Endothelial cell (in vitro differentiated cells): ENCODE results near the gene CDC20B. TPM values are rescaled to one million over a fixed set of nuclear protein-coding genes. Genes with fewer than 3 reads are reported as not detected.

ENCODE experiments used
- DNase-seq: peaks from one replicate; pipeline ENCODE4 v3.0.0; 2021; ENCODE audit warnings: low spot score
- H3K27ac Mint-ChIP-seq: one replicate; pipeline ENCODE4 v1.8.0; 2021; ENCODE audit warnings: mixed read lengths, inconsistent platforms; ENCODE audit not compliant: unreplicated experiment
- H3K27me3 Mint-ChIP-seq: one replicate; pipeline ENCODE4 v1.8.0; 2021; ENCODE audit warnings: mild to moderate bottlenecking, moderate library complexity, mixed read lengths, inconsistent platforms; ENCODE audit not compliant: unreplicated experiment
- H3K36me3 Mint-ChIP-seq: one replicate; pipeline ENCODE4 v1.8.0; 2021; ENCODE audit warnings: mild to moderate bottlenecking, low read depth, mixed read lengths, inconsistent platforms; ENCODE audit not compliant: unreplicated experiment
- H3K4me1 Mint-ChIP-seq: one replicate; pipeline ENCODE4 v1.8.0; 2021; ENCODE audit warnings: mild to moderate bottlenecking, mixed read lengths, inconsistent platforms; ENCODE audit not compliant: unreplicated experiment
- H3K4me3 Mint-ChIP-seq: one replicate; pipeline ENCODE4 v1.8.0; 2021; ENCODE audit warnings: mild to moderate bottlenecking, mixed read lengths, inconsistent platforms; ENCODE audit not compliant: unreplicated experiment
- H3K9me3 Mint-ChIP-seq: one replicate; pipeline ENCODE4 v1.8.0; 2021; ENCODE audit warnings: mixed read lengths, inconsistent platforms; ENCODE audit not compliant: unreplicated experiment
- microRNA-seq: library from miRNA; unstranded; fragments of <30 nt; microRNA quantifications from one replicate; pipeline ENCODE4, GENCODE V29; 2020; ENCODE audit not compliant: unreplicated experiment
- total RNA-seq: library from RNA; stranded (reverse); fragmentation: NEBNext Ultra II Directional; extraction: Animal tissue kit (Norgen Biotek cat#: 25700); gene quantifications from one replicate; pipeline ENCODE4 v1.2.1, GENCODE V29; 2021; ENCODE audit not compliant: unreplicated experiment
- TF ChIP-seq, protein P1 (sequence below): fragments of 200-600 bp; sonication (generic); IDR thresholded peaks from one replicate; pipeline ENCODE4 v1.5.0; 2021; ENCODE audit warnings: antibody characterized with exemption; ENCODE audit not compliant: unreplicated experiment

The CDC20B gene
- total RNA-seq, 1 donor from 2014 or later, result not detected

DNA sequence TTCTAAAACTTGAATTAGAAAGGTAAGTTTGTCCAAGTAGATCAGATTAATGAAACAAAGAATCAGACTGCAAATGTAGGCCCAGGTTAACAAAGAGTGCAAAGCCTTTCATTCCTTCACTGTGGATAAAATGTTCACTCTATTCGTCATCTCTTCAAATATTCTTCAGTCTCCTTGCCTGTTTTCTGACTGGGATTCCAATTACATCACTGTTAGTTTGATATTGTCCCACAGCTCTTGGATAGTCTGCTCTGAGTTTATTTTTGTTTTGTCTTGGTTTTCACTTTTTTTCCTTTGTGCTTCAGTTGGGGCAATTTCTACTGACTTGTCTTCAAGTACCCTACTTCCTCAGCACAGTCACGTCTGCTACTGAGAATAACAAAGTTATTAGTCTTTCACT, 109.1 kb downstream of the CDC20B start:
- H3K36me3 Mint-ChIP-seq, result no peaks in the 10 kb centered on the region
- no peak overlapping the region for H3K4me3 Mint-ChIP-seq
- no peak overlapping the region for H3K27ac Mint-ChIP-seq
- H3K27me3 Mint-ChIP-seq, result peaks cover 2% of the 10 kb centered on the region
- DNase-seq, result no peak
- H3K9me3 Mint-ChIP-seq, result no peaks in the 10 kb centered on the region
- peaks cover 13% of the 10 kb centered on the region for H3K4me1 Mint-ChIP-seq
- TF ChIP-seq, protein P1, sequence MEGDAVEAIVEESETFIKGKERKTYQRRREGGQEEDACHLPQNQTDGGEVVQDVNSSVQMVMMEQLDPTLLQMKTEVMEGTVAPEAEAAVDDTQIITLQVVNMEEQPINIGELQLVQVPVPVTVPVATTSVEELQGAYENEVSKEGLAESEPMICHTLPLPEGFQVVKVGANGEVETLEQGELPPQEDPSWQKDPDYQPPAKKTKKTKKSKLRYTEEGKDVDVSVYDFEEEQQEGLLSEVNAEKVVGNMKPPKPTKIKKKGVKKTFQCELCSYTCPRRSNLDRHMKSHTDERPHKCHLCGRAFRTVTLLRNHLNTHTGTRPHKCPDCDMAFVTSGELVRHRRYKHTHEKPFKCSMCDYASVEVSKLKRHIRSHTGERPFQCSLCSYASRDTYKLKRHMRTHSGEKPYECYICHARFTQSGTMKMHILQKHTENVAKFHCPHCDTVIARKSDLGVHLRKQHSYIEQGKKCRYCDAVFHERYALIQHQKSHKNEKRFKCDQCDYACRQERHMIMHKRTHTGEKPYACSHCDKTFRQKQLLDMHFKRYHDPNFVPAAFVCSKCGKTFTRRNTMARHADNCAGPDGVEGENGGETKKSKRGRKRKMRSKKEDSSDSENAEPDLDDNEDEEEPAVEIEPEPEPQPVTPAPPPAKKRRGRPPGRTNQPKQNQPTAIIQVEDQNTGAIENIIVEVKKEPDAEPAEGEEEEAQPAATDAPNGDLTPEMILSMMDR, result no peak

DNA sequence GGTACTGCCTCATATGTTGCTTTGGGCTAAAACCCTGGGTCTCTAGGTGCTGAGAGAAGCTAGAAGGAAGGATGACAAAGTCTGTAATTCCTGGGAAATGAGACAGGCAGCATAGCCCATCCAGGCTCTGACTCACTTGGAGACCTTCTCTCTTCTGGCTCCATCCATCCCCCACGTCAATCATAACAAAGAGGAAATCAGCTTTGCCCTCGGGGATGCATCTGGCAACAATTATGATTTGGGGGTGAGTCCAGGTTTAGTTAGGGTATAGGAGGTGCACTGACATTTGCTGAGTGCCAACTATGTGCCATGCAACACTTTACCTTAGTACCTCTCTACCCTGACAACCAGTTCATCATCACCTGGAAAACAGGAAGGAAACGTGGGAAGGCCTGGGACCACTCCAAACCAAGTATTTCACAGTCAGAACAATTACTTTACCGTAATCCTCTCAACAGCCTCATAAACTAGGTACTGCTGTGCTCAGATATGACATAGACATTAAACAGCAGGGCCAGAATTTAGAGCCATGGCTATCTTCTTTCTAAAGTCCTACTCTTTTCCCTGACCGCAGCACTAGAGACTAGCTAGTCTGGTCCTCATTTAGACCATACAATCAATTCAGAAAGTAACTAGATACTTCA, 109.6 kb downstream of the CDC20B start:
- Mint-ChIP-seq H3K9me3 (no peaks in the 10 kb centered on the region), H3K27me3 (peaks cover 2% of the 10 kb centered on the region), H3K27ac (no peak overlapping the region), H3K36me3 (no peaks in the 10 kb centered on the region), H3K4me1 (peaks cover 13% of the 10 kb centered on the region), H3K4me3 (no peak overlapping the region)
- DNase-seq, result no peak
- TF ChIP-seq, protein P1, result no peak

Small RNA genes lying within 50 kb of the gene (microRNA-seq; reads per million reads assigned to microRNA genes)
- gene MIR449A (2.6 reads per million, percentile 35 among the genes with 10 or more reads in this experiment), gene MIR449B (0.42 reads per million), gene MIR449C (1.4 reads per million, percentile 21 among the genes with 10 or more reads in this experiment)

Other genes starting within 250 kb of the CDC20B start
- 8.2 TPM for gene ESM1, start 187.6 kb downstream of the CDC20B start, total RNA-seq
- not detected for gene GZMK, start 148.9 kb downstream of the CDC20B start, total RNA-seq
- 0.62 TPM for gene GZMA, start 70.5 kb downstream of the CDC20B start, total RNA-seq
- gene GPX8, start 13.0 kb downstream of the CDC20B start, total RNA-seq, result 40.9 TPM
- not detected for gene MCIDAS, start 54.1 kb upstream of the CDC20B start, total RNA-seq
- 0.15 TPM for gene CCNO, start 60.4 kb upstream of the CDC20B start, total RNA-seq
- 21.1 TPM for gene DHX29, start 134.5 kb upstream of the CDC20B start, total RNA-seq
- gene MTREX, start 134.8 kb upstream of the CDC20B start, total RNA-seq, result 54.4 TPM